ENCODE measurements around the gene MYO5A. TPM values are rescaled to one million over a fixed set of nuclear protein-coding genes. Genes with fewer than 3 reads are reported as not detected.
"Not testable (repeated sequence)": the region's sequence is repeated elsewhere in the genome, so short reads cannot be mapped to it uniquely, and the experiment has no call there.

The MYO5A gene
- polyA plus RNA-seq, 1 of the 3 experiments (the other 2 are of a cell fraction), result 11.0 TPM

- Histone ChIP-seq H3K9me3 (no peaks in the 10 kb centered on the region), H2AFZ (ENCODE audit: low read depth) (no peak overlapping the region), H3K79me2 (ENCODE audit: insufficient read depth) (no peaks in the 10 kb centered on the region), H3K4me1 (ENCODE audit: control insufficient read depth in 1 of 2, insufficient read depth in 2 of 2, low read depth in 1 of 2, low read length in 1 of 2) (0 out of 4 replicates have a peak, but pooled peaks cover 0 to 1% of the 10 kb centered on the region in 2 experiments), H3K9ac (no peak overlapping the region), H3K27ac (ENCODE audit: low read depth in 2 of 2, low read length in 1 of 2) (no peak overlapping the region), H3K36me3 (replicated peaks in 1 of 2; ENCODE audit: control insufficient read depth in 1 of 2, insufficient read depth in 2 of 2, low read length in 1 of 2) (no peaks in the 10 kb centered on the region), H3K27me3 (ENCODE audit: insufficient read depth) (no peaks in the 10 kb centered on the region), H3K4me2 (no peak overlapping the region), H4K20me1 (ENCODE audit: insufficient read depth) (peaks cover 3% of the 10 kb centered on the region; the same call in 1 of the 2 replicates), H3F3A (replicated peaks; ENCODE audit: insufficient read depth) (peaks cover 11% of the 10 kb centered on the region), H3K9me2 (no peaks in the 10 kb centered on the region), H3K4me3 (ENCODE audit: low read depth in 2 of 2, low read length in 1 of 2) (no peak overlapping the region)
- DNase-seq, result no peak
- TF ChIP-seq, protein P1, sequence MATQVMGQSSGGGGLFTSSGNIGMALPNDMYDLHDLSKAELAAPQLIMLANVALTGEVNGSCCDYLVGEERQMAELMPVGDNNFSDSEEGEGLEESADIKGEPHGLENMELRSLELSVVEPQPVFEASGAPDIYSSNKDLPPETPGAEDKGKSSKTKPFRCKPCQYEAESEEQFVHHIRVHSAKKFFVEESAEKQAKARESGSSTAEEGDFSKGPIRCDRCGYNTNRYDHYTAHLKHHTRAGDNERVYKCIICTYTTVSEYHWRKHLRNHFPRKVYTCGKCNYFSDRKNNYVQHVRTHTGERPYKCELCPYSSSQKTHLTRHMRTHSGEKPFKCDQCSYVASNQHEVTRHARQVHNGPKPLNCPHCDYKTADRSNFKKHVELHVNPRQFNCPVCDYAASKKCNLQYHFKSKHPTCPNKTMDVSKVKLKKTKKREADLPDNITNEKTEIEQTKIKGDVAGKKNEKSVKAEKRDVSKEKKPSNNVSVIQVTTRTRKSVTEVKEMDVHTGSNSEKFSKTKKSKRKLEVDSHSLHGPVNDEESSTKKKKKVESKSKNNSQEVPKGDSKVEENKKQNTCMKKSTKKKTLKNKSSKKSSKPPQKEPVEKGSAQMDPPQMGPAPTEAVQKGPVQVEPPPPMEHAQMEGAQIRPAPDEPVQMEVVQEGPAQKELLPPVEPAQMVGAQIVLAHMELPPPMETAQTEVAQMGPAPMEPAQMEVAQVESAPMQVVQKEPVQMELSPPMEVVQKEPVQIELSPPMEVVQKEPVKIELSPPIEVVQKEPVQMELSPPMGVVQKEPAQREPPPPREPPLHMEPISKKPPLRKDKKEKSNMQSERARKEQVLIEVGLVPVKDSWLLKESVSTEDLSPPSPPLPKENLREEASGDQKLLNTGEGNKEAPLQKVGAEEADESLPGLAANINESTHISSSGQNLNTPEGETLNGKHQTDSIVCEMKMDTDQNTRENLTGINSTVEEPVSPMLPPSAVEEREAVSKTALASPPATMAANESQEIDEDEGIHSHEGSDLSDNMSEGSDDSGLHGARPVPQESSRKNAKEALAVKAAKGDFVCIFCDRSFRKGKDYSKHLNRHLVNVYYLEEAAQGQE (IDR thresholded peaks at IDR 0.05; ENCODE audit: low read depth, low read length), result no peak
- TF ChIP-seq, protein P2, sequence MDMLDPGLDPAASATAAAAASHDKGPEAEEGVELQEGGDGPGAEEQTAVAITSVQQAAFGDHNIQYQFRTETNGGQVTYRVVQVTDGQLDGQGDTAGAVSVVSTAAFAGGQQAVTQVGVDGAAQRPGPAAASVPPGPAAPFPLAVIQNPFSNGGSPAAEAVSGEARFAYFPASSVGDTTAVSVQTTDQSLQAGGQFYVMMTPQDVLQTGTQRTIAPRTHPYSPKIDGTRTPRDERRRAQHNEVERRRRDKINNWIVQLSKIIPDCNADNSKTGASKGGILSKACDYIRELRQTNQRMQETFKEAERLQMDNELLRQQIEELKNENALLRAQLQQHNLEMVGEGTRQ (IDR thresholded peaks at IDR 0.05; ENCODE audit: borderline replicate concordance, low read depth, low read length), result no peak
- no peak for TF ChIP-seq GABPA (IDR thresholded peaks at IDR 0.05; ENCODE audit: low read depth)
- TF ChIP-seq EZH2phosphoT487 (IDR thresholded peaks at IDR 0.05; ENCODE audit: borderline replicate concordance, low read depth), result no peak
- no peak for TF ChIP-seq FOXM1 (IDR thresholded peaks at IDR 0.05; ENCODE audit: low read depth)
- TF ChIP-seq GATA2 (CRISPR knock-in tag; IDR thresholded peaks at IDR 0.05), result no peak
- no peak for TF ChIP-seq ELF1 (IDR thresholded peaks at IDR 0.05)
- no peak for TF ChIP-seq JUND (IDR thresholded peaks at IDR 0.05)
- no peak for TF ChIP-seq SIN3A (IDR thresholded peaks at IDR 0.05; ENCODE audit: borderline replicate concordance, low read depth, low read length)
- TF ChIP-seq, protein P3, sequence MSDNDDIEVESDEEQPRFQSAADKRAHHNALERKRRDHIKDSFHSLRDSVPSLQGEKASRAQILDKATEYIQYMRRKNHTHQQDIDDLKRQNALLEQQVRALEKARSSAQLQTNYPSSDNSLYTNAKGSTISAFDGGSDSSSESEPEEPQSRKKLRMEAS (IDR thresholded peaks at IDR 0.05; ENCODE audit: low read depth), result no peak
- TF ChIP-seq FOSL2 (IDR thresholded peaks at IDR 0.05; ENCODE audit: borderline replicate concordance, low read depth), result no peak
- TF ChIP-seq RCOR1 (IDR thresholded peaks at IDR 0.05; ENCODE audit: low read length), result no peak
- TF ChIP-seq FOXJ3 (CRISPR knock-in tag; IDR thresholded peaks at IDR 0.05), result no peak
- TF ChIP-seq POLR2AphosphoS5 (IDR thresholded peaks at IDR 0.05; ENCODE audit: low read depth, low read length), result no peak
- ChIA-PET POLR2A (no interaction called here), CTCF (no interaction called here)
- 93% methylated on average over 2 of the region's 3 CpGs for WGBS (ENCODE audit: low lambda C conversion rate)
Observed at GRCh38 chr15:52445954-52446353, 82.7 kb downstream of the MYO5A start.

GRCh38 chr15:52445553-52445952, 83.1 kb downstream of the MYO5A start:
- ChIA-PET POLR2A (no interaction called here), CTCF (no interaction called here)
- H3K4me3 ChIP-seq (ENCODE audit: low read depth in 2 of 2, low read length in 1 of 2), result no peak overlapping the region
- no peak for TF ChIP-seq EZH2phosphoT487 (IDR thresholded peaks at IDR 0.05; ENCODE audit: borderline replicate concordance, low read depth)
- TF ChIP-seq, protein P3 (IDR thresholded peaks at IDR 0.05; ENCODE audit: low read depth), result no peak
- TF ChIP-seq, protein P4, sequence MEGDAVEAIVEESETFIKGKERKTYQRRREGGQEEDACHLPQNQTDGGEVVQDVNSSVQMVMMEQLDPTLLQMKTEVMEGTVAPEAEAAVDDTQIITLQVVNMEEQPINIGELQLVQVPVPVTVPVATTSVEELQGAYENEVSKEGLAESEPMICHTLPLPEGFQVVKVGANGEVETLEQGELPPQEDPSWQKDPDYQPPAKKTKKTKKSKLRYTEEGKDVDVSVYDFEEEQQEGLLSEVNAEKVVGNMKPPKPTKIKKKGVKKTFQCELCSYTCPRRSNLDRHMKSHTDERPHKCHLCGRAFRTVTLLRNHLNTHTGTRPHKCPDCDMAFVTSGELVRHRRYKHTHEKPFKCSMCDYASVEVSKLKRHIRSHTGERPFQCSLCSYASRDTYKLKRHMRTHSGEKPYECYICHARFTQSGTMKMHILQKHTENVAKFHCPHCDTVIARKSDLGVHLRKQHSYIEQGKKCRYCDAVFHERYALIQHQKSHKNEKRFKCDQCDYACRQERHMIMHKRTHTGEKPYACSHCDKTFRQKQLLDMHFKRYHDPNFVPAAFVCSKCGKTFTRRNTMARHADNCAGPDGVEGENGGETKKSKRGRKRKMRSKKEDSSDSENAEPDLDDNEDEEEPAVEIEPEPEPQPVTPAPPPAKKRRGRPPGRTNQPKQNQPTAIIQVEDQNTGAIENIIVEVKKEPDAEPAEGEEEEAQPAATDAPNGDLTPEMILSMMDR (IDR thresholded peaks at IDR 0.05), result no peak
- TF ChIP-seq POLR2AphosphoS5 (IDR thresholded peaks at IDR 0.05; ENCODE audit: low read depth, low read length), result no peak
- H3K36me3 ChIP-seq (replicated peaks in 1 of 2; ENCODE audit: control insufficient read depth in 1 of 2, insufficient read depth in 2 of 2, low read length in 1 of 2), result no peaks in the 10 kb centered on the region
- 0 out of 4 replicates have a peak, but pooled peaks cover 0 to 4% of the 10 kb centered on the region in 2 experiments for H3K4me1 ChIP-seq (ENCODE audit: control insufficient read depth in 1 of 2, insufficient read depth in 2 of 2, low read depth in 1 of 2, low read length in 1 of 2)
- no peaks in the 10 kb centered on the region for H3K9me2 ChIP-seq
- no peak overlapping the region for H3K27ac ChIP-seq (ENCODE audit: low read depth in 2 of 2, low read length in 1 of 2)
- no peak overlapping the region for H3K4me2 ChIP-seq
- H3K27me3 ChIP-seq (ENCODE audit: insufficient read depth), result no peaks in the 10 kb centered on the region
- 98% methylated on average over 7 of the region's 7 CpGs for WGBS (ENCODE audit: low lambda C conversion rate)
- H4K20me1 ChIP-seq (ENCODE audit: insufficient read depth), result peaks cover 4% of the 10 kb centered on the region; the same call in 1 of the 2 replicates
- no peak for DNase-seq
- H3K79me2 ChIP-seq (ENCODE audit: insufficient read depth), result no peaks in the 10 kb centered on the region
- H3K9ac ChIP-seq, result no peak overlapping the region
- no peak overlapping the region for H2AFZ ChIP-seq (ENCODE audit: low read depth)
- peaks cover 11% of the 10 kb centered on the region for H3F3A ChIP-seq (replicated peaks; ENCODE audit: insufficient read depth)
- H3K9me3 ChIP-seq, result no peaks in the 10 kb centered on the region

DNA sequence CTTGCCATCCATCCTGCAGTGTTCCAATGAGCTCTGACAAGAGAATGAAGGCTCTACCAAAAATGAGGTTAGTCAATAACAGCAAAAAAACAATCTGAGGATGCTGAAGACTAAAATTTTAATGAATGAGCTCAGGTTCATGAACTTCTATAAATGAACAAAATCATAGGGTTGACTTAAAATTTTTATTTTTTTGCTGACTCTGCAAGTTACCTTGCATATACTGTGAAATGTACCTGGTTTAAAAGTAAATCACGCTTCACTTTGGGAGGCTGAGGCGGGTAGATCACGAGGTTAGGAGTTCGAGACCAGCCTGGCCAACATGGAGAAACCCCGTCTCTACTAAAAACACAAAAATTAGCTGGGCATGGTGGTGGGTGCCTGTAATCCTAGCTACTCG, 85.5 kb downstream of the MYO5A start:
- CTCF ChIA-PET; H4K20me1 ChIP-seq (ENCODE audit: insufficient read depth); H3K27me3 ChIP-seq (ENCODE audit: insufficient read depth); H3K9ac ChIP-seq; H3K9me3 ChIP-seq; H3K79me2 ChIP-seq (ENCODE audit: insufficient read depth); H3K4me2 ChIP-seq; POLR2A ChIA-PET; H3K4me3 ChIP-seq (ENCODE audit: low read depth in 2 of 2, low read length in 1 of 2); H2AFZ ChIP-seq (ENCODE audit: low read depth); H3K4me1 ChIP-seq (ENCODE audit: control insufficient read depth in 1 of 2, insufficient read depth in 2 of 2, low read depth in 1 of 2, low read length in 1 of 2); H3K36me3 ChIP-seq (replicated peaks in 1 of 2; ENCODE audit: control insufficient read depth in 1 of 2, insufficient read depth in 2 of 2, low read length in 1 of 2); H3K27ac ChIP-seq (ENCODE audit: low read depth in 2 of 2, low read length in 1 of 2); H3K9me2 ChIP-seq; DNase-seq: not testable (repeated sequence)
- peaks cover 11% of the 10 kb centered on the region for H3F3A ChIP-seq (replicated peaks; ENCODE audit: insufficient read depth)
- 94% methylated on average over 6 of the region's 6 CpGs for WGBS (ENCODE audit: low lambda C conversion rate)

All from SK-N-SH (cell line).